Measurements from ENCODE around the gene MAPK4. TPM values are rescaled to one million over a fixed set of nuclear protein-coding genes. Genes with fewer than 3 reads are reported as not detected.

MAPK4 gene
- total RNA-seq, 1 donor from 2014 or later = not detected

- Mint-ChIP-seq H3K4me1 (no peaks in the 10 kb centered on the region), H3K9me3 (no peaks in the 10 kb centered on the region), H3K36me3 (ENCODE audit: low read depth) (no peaks in the 10 kb centered on the region), H3K27me3 (no peaks in the 10 kb centered on the region), H3K4me3 (no peak overlapping the region), H3K27ac (no peak overlapping the region)
- DNase-seq (no peak), ATAC-seq (ENCODE audit: low read depth) (no peak)
- intact Hi-C loops (cut with micrococcal nuclease) = no loop called here
- ChIA-PET CTCF (no interaction called here), POLR2A (no interaction called here)
- TF ChIP-seq CTCF (IDR thresholded peaks at IDR 0.05) = no peak
Observed at GRCh38 chr18:50638884-50639420, 79.1 kb downstream of the MAPK4 start.

- Mint-ChIP-seq H3K9me3 (no peaks in the 10 kb centered on the region), H3K27ac (no peak overlapping the region), H3K36me3 (ENCODE audit: low read depth) (no peaks in the 10 kb centered on the region), H3K27me3 (no peaks in the 10 kb centered on the region), H3K4me3 (no peak overlapping the region), H3K4me1 (no peaks in the 10 kb centered on the region)
- DNase-seq (no peak), ATAC-seq (ENCODE audit: low read depth) (no peak)
- TF ChIP-seq CTCF (IDR thresholded peaks at IDR 0.05) = no peak
- ChIA-PET CTCF (no interaction called here), POLR2A (no interaction called here)
- intact Hi-C loops (cut with micrococcal nuclease) = no loop called here
Observed at GRCh38 chr18:50639711-50640110, 79.8 kb downstream of the MAPK4 start.

DNA sequence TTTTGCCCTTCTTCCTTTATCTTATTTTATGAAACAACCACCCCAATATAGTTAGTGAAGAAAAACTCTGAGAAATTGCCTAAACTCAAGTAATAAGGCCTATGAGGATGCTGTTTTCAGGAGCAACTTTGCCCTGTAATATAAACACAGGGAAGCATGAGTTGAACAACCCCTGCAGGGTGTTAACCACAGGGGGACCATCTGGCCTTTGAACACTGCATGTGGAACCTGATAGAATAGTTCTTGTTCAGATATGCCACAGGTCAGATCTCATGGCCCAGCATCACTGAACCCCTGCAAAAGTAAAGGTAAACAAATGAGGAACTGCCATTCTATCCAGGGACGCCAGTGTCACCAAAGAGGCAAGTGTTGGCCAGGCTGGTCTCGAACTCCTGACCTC lies 82.6 kb downstream of the MAPK4 start:
- Mint-ChIP-seq H3K4me1 (no peaks in the 10 kb centered on the region), H3K27me3 (no peaks in the 10 kb centered on the region), H3K27ac (no peak overlapping the region), H3K9me3 (no peaks in the 10 kb centered on the region), H3K4me3 (no peak overlapping the region), H3K36me3 (ENCODE audit: low read depth) (no peaks in the 10 kb centered on the region)
- no peak for DNase-seq
- intact Hi-C loops (cut with micrococcal nuclease) = no loop called here
- TF ChIP-seq CTCF (IDR thresholded peaks at IDR 0.05) = no peak
- ChIA-PET CTCF (no interaction called here), POLR2A (no interaction called here)
- ATAC-seq (ENCODE audit: low read depth) = no peak

DNA sequence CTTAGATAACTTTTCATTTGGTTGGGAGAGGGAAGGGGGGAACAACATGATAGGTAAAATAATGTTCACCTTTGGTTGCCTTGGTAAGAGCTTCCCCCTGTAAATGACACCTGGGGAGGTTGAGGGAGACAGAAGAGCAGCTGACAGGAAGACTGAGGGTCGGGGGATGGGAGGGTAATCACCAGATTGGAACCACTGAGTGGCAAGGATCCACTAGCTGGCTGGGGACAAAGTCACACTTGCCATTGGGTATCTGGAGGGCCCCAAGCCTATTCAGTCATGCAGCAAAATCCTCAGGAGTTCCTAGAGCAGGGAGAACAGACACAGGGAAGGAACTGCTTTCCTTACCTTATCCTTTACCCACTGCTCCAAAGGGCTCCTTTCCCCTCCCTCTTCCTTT lies 84.3 kb downstream of the MAPK4 start:
- CTCF ChIA-PET = no interaction called here
- Mint-ChIP-seq H3K4me3 (no peak overlapping the region), H3K9me3 (no peaks in the 10 kb centered on the region), H3K27me3 (no peaks in the 10 kb centered on the region), H3K36me3 (ENCODE audit: low read depth) (no peaks in the 10 kb centered on the region), H3K27ac (no peak overlapping the region), H3K4me1 (no peaks in the 10 kb centered on the region)
- POLR2A ChIA-PET = no interaction called here
- ATAC-seq (ENCODE audit: low read depth) = no peak
- intact Hi-C loops (cut with micrococcal nuclease) = no loop called here
- no peak for DNase-seq
- no peak for TF ChIP-seq CTCF (IDR thresholded peaks at IDR 0.05)

GRCh38 chr18:50644807-50645206 lies 84.9 kb downstream of the MAPK4 start:
- POLR2A ChIA-PET = no interaction called here
- no peaks in the 10 kb centered on the region for H3K27me3 Mint-ChIP-seq
- DNase-seq (no peak), ATAC-seq (ENCODE audit: low read depth) (no peak)
- intact Hi-C loops (cut with micrococcal nuclease) = no loop called here
- H3K9me3 Mint-ChIP-seq = no peaks in the 10 kb centered on the region
- no peak for TF ChIP-seq CTCF (IDR thresholded peaks at IDR 0.05)
- no peak overlapping the region for H3K27ac Mint-ChIP-seq
- H3K4me1 Mint-ChIP-seq = no peaks in the 10 kb centered on the region
- CTCF ChIA-PET = no interaction called here
- no peak overlapping the region for H3K4me3 Mint-ChIP-seq
- no peaks in the 10 kb centered on the region for H3K36me3 Mint-ChIP-seq (ENCODE audit: low read depth)
